GM12878 (cell line): ENCODE measurements around the gene RAB3B. TPM values are rescaled to one million over a fixed set of nuclear protein-coding genes. Genes with fewer than 3 reads are reported as not detected.
A peak's percentile ranks its signal among the peaks of the same experiment; 100 is the strongest.

Experiments used
- BCL3 ChIP-seq: IDR thresholded peaks from 2 replicates; pipeline ENCODE4 v1.6.1; 2011; ENCODE audit warnings: borderline replicate concordance, low read depth, mild to moderate bottlenecking, moderate library complexity, low read length; ENCODE audit not compliant: insufficient read depth, poor library complexity, severe bottlenecking
- BCLAF1 ChIP-seq: fragments of 450-650 bp; IDR thresholded peaks from 2 replicates; pipeline ENCODE4 v1.6.1; 2017; ENCODE audit warnings: antibody characterized with exemption, mild to moderate bottlenecking, moderate library complexity
- DPF2 ChIP-seq: fragments of 450-650 bp; IDR thresholded peaks from 2 replicates; pipeline ENCODE4 v1.6.1; 2017; ENCODE audit warnings: mild to moderate bottlenecking
- ELK1 ChIP-seq: IDR thresholded peaks from 2 replicates; pipeline ENCODE4 v1.6.1; 2012; ENCODE audit warnings: low read depth, low read length, improper control_type of control experiment
- IRF3 ChIP-seq: fragments of 450-650 bp; IDR thresholded peaks from 2 replicates; pipeline ENCODE4 v1.6.1; 2014; ENCODE audit warnings: mild to moderate bottlenecking
- NRF1 ChIP-seq: conservative IDR thresholded peaks from 2 replicates; pipeline ENCODE4 v1.6.1; 2011; ENCODE audit warnings: mild to moderate bottlenecking, low read depth, low read length, improper control_type of control experiment
- PKNOX1 ChIP-seq: fragments of 450-650 bp; IDR thresholded peaks from 2 replicates; pipeline ENCODE4 v1.6.1; 2016; ENCODE audit warnings: mild to moderate bottlenecking
- POLR2A ChIP-seq: IDR thresholded peaks from 2 replicates; pipeline ENCODE4 v1.6.1; 2011; ENCODE audit warnings: low read depth, mild to moderate bottlenecking, low read length
- POLR2AphosphoS2 ChIP-seq: IDR thresholded peaks from 2 replicates; pipeline ENCODE4 v1.6.1; 2011; ENCODE audit warnings: low read depth, mild to moderate bottlenecking, low read length, improper control_type of control experiment, moderate library complexity
- POU2F2 ChIP-seq: IDR thresholded peaks from 3 replicates; pipeline ENCODE4 v1.6.1; 2011; ENCODE audit warnings: low read depth, mild to moderate bottlenecking, low read length, borderline replicate concordance
- RFX5 ChIP-seq: IDR thresholded peaks from 2 replicates; pipeline ENCODE4 v1.6.1; 2011; ENCODE audit warnings: low read depth, low read length, improper control_type of control experiment
- SKIL ChIP-seq: fragments of 450-650 bp; IDR thresholded peaks from 2 replicates; pipeline ENCODE4 v1.6.1; 2017; ENCODE audit warnings: mild to moderate bottlenecking, low read depth, inconsistent platforms; ENCODE audit not compliant: poor library complexity, severe bottlenecking
- SREBF1 ChIP-seq: IDR thresholded peaks from 2 replicates; pipeline ENCODE4 v1.6.1; 2012; ENCODE audit warnings: mild to moderate bottlenecking, low read length
- STAT1 ChIP-seq: fragments of 450-650 bp; conservative IDR thresholded peaks from 2 replicates; pipeline ENCODE4 v1.6.1; 2014; ENCODE audit warnings: antibody characterized with exemption, mild to moderate bottlenecking
- SUPT20H ChIP-seq: IDR thresholded peaks from 2 replicates; pipeline ENCODE4 v1.6.1; 2011; ENCODE audit warnings: low read depth, mild to moderate bottlenecking, low read length, moderate library complexity, borderline replicate concordance; ENCODE audit not compliant: control insufficient read depth
- USF2 ChIP-seq: IDR thresholded peaks from 2 replicates; pipeline ENCODE4 v1.6.1; 2011; ENCODE audit warnings: low read depth, low read length, improper control_type of control experiment, borderline replicate concordance
- polyA plus RNA-seq, 11 experiments: library from polyadenylated mRNA; depleted of rRNA in 4 of 11; unstranded in 6 of 11; stranded (reverse) in 5 of 11; fragments of >200 nt; fragmentation: Nextera tagmentation in 4 of 11; fragmentation: Illumina TruSeq in 1 of 11; extraction: Ambion mirVana in 4 of 11; extraction: Trizol in 1 of 11; gene quantifications; 1 replicate in 1 of 11; 2 replicates in 10 of 11; pipeline versions ENCODE4 v1.2.1 to v1.2.3, GENCODE V29; 2011 to 2016; ENCODE audit warnings: inconsistent platforms in 2 of 11, missing spikeins in 2 of 11, low read depth in 1 of 11
- total RNA-seq, 4 experiments: library from RNA; depleted of rRNA in 3 of 4; stranded (reverse); fragments of >200 nt in 3 of 4; fragmentation: Illumina TruSeq in 1 of 4; extraction: Trizol in 1 of 4; gene quantifications; 2 replicates each; pipeline versions ENCODE4 v1.2.1 to v1.2.3, GENCODE V29; 2013 to 2021

RAB3B gene
- total and polyA plus RNA-seq, 10 of the 15 experiments (the other 5 are each of a cell fraction or from before 2014, with no cell fraction given) = 0.05 to 0.32 (median 0.24) TPM

- no peak for TF ChIP-seq BCLAF1
- no peak for TF ChIP-seq SUPT20H
- TF ChIP-seq STAT1 = peak; percentile 89; the same call in 1 of the 2 replicates
- peak; percentile 82 for TF ChIP-seq POU2F2
- TF ChIP-seq POLR2AphosphoS2 = peak; percentile 15; the same call in 1 of the 2 replicates
- TF ChIP-seq SKIL = peak; percentile 61
- peak; percentile 86 for TF ChIP-seq PKNOX1
- no peak for TF ChIP-seq ELK1
- TF ChIP-seq USF2 = peak; percentile 72
- no peak for TF ChIP-seq SREBF1
- no peak; the same call in 1 of the 2 replicates for TF ChIP-seq IRF3
- peak; percentile 49; the same call in 1 of the 2 replicates for TF ChIP-seq DPF2
- TF ChIP-seq BCL3 = peak; percentile 18
- peak; percentile 80 for TF ChIP-seq RFX5
- TF ChIP-seq NRF1 = no peak
- peak; percentile 95 for TF ChIP-seq POLR2A
Measured at GRCh38 chr1:51878616-51879336, 111.7 kb downstream of the RAB3B start, which contains the start of gene NRDC (continued).
